ENCODE measurements around the gene ZDHHC24. TPM values are rescaled to one million over a fixed set of nuclear protein-coding genes. Genes with fewer than 3 reads are reported as not detected.

Gene ZDHHC24
- total RNA-seq, 6 experiments from 2014 or later, result 3.6 to 15.5 (median 5.8) TPM

GRCh38 chr11:66492161-66492865 is 53.5 kb downstream of the ZDHHC24 start:
- Histone ChIP-seq H3K4me1 (no peaks in the 10 kb centered on the region), H3K9me3 (no peaks in the 10 kb centered on the region), H3K4me3 (no peak overlapping the region), H3K27me3 (no peaks in the 10 kb centered on the region), H3K36me3 (peaks cover 0 to 16% (median 3%) of the 10 kb centered on the region in 4 donors), H3K27ac (no peak overlapping the region)
- WGBS (ENCODE audit: insufficient coverage, low coverage, low lambda C conversion rate, missing lambda C conversion rate), result 58% methylated on average over 3 of the region's 10 CpGs
- intact Hi-C loops (cut with DNase I), result no loop called here
- DNase-seq (no peak), ATAC-seq (no peak)
- TF ChIP-seq POLR2A (IDR thresholded peaks at IDR 0.05), result no peak
- TF ChIP-seq, protein P1, sequence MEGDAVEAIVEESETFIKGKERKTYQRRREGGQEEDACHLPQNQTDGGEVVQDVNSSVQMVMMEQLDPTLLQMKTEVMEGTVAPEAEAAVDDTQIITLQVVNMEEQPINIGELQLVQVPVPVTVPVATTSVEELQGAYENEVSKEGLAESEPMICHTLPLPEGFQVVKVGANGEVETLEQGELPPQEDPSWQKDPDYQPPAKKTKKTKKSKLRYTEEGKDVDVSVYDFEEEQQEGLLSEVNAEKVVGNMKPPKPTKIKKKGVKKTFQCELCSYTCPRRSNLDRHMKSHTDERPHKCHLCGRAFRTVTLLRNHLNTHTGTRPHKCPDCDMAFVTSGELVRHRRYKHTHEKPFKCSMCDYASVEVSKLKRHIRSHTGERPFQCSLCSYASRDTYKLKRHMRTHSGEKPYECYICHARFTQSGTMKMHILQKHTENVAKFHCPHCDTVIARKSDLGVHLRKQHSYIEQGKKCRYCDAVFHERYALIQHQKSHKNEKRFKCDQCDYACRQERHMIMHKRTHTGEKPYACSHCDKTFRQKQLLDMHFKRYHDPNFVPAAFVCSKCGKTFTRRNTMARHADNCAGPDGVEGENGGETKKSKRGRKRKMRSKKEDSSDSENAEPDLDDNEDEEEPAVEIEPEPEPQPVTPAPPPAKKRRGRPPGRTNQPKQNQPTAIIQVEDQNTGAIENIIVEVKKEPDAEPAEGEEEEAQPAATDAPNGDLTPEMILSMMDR (IDR thresholded peaks at IDR 0.05), result no peak

DNA sequence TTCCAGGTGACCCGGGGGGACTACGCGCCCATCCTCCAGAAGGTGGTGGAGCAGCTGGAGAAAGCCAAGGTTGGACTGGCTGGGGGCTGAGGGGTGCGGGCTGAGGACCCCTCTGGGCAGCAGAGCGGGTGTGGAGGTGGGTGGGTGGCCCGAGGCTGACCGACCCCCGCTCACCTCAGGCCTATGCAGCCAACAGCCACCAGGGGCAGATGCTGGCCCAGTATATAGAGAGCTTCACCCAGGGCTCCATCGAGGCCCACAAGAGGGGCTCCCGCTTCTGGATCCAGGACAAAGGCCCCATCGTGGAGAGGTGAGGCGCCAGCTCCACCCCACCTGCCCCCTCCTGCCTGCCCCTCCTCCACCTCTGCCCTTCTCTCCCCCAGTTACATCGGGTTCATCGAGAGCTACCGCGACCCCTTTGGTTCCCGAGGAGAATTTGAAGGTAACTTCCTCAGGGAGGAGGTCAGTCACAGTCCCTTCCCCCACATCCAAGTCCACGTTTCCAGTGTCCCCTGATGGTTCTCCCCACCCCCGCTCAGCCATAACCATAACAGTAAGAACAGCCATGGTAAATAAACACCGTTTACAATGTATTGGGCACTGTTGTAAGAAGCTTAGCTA is 54.4 kb downstream of the ZDHHC24 start:
- no peaks in the 10 kb centered on the region for H3K4me1 ChIP-seq
- H3K4me3 ChIP-seq, result no peak overlapping the region
- intact Hi-C loops (cut with DNase I), result no loop called here
- H3K27ac ChIP-seq, result no peak overlapping the region
- H3K36me3 ChIP-seq, result peaks cover 0 to 18% (median 5%) of the 10 kb centered on the region in 4 donors
- H3K9me3 ChIP-seq, result no peaks in the 10 kb centered on the region
- peak in 1 of 4 donors; percentile 25 for ATAC-seq
- 79% methylated on average over 5 of the region's 20 CpGs for WGBS (ENCODE audit: insufficient coverage, low coverage, low lambda C conversion rate, missing lambda C conversion rate)
- no peaks in the 10 kb centered on the region for H3K27me3 ChIP-seq
- no peak for DNase-seq
- TF ChIP-seq, protein P1 (IDR thresholded peaks at IDR 0.05), result peak in 3 of 4 donors; percentile 4 to 19 (median 11)
- TF ChIP-seq POLR2A (IDR thresholded peaks at IDR 0.05), result no peak

- Histone ChIP-seq H3K36me3 (peaks cover 0 to 15% (median 5%) of the 10 kb centered on the region in 4 donors), H3K4me1 (no peaks in the 10 kb centered on the region), H3K27me3 (no peaks in the 10 kb centered on the region), H3K4me3 (no peak overlapping the region), H3K9me3 (no peaks in the 10 kb centered on the region), H3K27ac (no peak overlapping the region)
- ATAC-seq, result no peak
- DNase-seq, result no peak
- WGBS (ENCODE audit: insufficient coverage, low coverage, low lambda C conversion rate, missing lambda C conversion rate), result no CpG with 5 or more reads among the region's 7 CpGs
- no peak for TF ChIP-seq POLR2A (IDR thresholded peaks at IDR 0.05)
- TF ChIP-seq, protein P1 (IDR thresholded peaks at IDR 0.05), result no peak
- intact Hi-C loops (cut with DNase I), result no loop called here
Measured at GRCh38 chr11:66489636-66490035, 56.2 kb downstream of the ZDHHC24 start.

GRCh38 chr11:66488957-66489356 is 56.9 kb downstream of the ZDHHC24 start:
- TF ChIP-seq POLR2A (IDR thresholded peaks at IDR 0.05), result no peak
- TF ChIP-seq, protein P1 (IDR thresholded peaks at IDR 0.05), result no peak
- Histone ChIP-seq H3K9me3 (no peaks in the 10 kb centered on the region), H3K27me3 (no peaks in the 10 kb centered on the region), H3K4me3 (no peak overlapping the region), H3K27ac (no peak overlapping the region), H3K4me1 (no peaks in the 10 kb centered on the region), H3K36me3 (peaks cover 0 to 15% (median 5%) of the 10 kb centered on the region in 4 donors)
- ATAC-seq (no peak), DNase-seq (no peak)
- 75% methylated on average over 6 of the region's 10 CpGs for WGBS (ENCODE audit: insufficient coverage, low coverage, low lambda C conversion rate, missing lambda C conversion rate)
- intact Hi-C loops (cut with DNase I), result no loop called here

All from right lobe of liver (tissue), 6 donors.